ENCODE data around the gene F13A1.

GRCh38 chr6:6180684-6181083, 139.8 kb downstream of the F13A1 start:
- TF ChIP-seq CTCF (IDR thresholded peaks at IDR 0.05), result no peak
- TF ChIP-seq POLR2A (IDR thresholded peaks at IDR 0.05), result no peak
- no peak for TF ChIP-seq EP300 (IDR thresholded peaks at IDR 0.05)
